Measurements from ENCODE around the gene KIF26B.
A peak's percentile ranks its signal among the peaks of the same experiment; 100 is the strongest.

Gene KIF26B

GRCh38 chr1:245475961-245476516 is 321.3 kb downstream of the KIF26B start:
- no peak for DNase-seq

DNA sequence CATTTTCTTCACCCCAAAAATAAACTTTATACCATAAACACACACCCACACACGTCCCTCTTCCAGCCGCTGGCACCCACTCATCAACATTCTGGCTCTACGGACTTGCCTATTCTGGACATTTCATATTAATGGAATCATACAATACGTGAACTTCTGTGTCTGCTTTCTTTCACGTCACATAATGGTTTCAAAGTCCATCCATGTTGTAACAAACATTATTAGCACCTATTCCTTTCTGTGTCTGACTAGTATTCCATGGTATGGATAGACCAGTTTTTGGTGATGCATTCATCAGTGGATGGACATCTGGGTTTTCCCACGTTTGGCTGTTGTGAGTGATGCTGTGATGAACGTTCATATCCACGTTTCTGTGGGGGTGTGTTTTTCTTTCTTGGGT is 323.2 kb downstream of the KIF26B start:
- DNase-seq: no peak

- DNase-seq: no peak
Measured at GRCh38 chr1:245480393-245481120, 325.8 kb downstream of the KIF26B start.

GRCh38 chr1:245481261-245481660 is 326.5 kb downstream of the KIF26B start:
- peak; percentile 61 for DNase-seq

DNA sequence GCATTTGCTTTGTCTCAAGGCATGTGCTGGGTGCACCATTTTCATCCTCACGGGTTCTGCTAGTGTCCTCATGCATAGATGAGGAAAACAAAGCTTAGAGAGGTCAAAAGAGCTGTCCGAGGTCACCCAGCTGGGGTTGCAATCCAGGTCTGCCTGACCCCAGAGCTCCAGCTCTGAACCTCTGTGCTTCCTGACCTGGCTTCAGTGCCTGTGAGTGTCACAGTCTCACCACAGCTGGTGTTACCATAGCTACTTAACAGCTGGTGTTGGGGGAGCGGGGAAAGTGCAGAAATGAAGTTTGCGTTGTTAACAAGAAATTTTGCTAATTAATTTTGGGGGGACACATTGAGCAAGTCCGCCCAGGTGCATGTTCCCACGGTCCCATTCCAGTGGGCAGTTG is 328.5 kb downstream of the KIF26B start:
- no peak for DNase-seq

DNA sequence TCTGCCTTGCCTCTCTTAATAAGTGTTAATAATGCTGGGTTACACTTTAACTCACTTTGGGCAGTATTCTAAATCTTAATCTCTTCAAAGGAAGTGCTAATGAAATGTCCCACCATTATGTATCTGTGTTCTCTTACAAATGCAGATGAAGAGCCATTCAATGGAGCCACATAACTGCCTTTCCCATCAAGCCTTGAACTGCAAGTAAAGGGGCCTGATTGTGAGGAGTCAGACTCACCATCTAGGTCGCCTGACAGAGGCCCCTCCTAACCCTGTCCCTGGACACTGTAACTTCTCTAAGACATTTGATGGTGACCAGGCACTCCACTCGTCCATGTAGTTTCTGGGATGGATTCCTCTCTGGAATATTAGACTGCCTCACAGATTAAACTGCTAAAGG is 329.4 kb downstream of the KIF26B start:
- no peak for DNase-seq

GRCh38 chr1:245485996-245486395 is 331.2 kb downstream of the KIF26B start:
- no peak for DNase-seq

GRCh38 chr1:245486775-245487470 is 332.1 kb downstream of the KIF26B start:
- no peak for DNase-seq

GRCh38 chr1:245488346-245489129 is 333.8 kb downstream of the KIF26B start:
- DNase-seq: no peak

DNA sequence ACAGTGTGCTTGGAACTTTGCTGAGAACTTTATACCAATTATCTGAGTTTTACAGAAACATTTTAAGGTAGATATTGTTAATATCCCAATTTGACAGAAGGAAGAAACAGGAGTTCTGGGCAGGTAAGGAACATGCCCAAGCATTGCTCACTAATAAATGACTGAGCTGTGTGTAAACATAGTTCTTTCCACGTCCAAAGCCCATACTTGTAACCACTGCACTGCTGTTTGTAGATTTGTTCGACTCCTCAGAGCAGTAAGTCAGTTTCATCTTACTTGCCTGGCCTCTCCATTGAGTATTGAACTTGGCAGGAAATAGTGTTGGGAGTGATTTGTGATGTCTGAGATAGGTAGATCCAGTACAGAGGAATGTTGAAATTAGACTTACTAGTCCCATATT is 335.1 kb downstream of the KIF26B start:
- no peak for DNase-seq

DNA sequence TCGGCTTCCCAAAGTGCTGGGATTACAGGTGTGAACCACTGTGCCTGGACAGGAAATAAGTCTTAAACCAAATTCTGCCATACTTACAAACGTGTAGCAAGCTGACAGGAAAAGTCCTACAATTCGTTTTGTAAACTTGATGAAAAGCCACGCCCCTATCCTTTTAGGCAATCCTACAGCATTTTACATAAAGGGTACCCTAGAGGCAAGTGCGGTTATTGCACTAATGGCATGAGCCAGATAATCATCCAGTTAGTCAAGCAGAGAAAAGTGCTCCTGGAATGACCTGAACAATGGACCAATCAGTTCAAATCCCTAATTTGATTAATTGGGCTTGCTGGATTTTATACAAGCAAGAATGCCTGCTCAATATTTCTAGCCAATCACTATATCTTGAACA is 338.2 kb downstream of the KIF26B start:
- DNase-seq: peak; percentile 43

DNA sequence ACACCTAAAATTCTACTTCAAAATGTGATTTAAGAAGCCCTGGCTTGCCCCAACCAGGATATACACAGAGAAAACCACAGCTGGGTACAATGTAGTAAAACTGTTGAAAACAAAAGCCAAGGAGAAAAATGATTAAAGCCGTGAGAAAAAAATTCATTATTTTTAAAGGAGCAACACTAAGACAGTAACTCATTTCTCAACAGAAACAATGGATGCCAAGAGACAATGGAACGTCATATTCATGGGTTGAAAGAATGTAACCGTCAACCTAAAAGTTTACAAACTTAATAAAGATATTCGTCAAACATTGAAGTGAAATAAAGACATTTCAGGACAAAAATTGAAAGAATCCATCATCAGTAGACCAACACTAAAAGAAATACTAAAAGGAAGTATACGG is 340.9 kb downstream of the KIF26B start:
- DNase-seq: no peak

DNA sequence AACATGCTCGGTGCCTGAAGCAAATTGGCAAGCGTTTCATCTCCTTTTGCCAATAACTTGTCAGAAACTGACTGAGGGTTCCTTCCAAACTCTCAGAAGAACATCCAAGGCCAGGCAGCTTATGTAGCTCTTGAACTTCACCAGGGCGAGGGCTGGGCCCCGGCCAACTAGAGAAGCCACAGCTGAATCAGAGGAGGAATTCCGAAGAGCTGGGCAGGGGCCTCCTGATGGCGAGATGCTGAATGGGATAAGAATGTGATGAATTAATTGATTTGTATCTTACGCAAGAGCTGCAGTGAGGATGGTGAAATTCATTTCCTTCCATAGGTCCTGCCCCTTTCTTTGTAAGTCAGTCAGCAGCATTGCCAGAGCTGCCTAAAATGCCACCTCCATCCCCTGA is 345.8 kb downstream of the KIF26B start:
- no peak for DNase-seq

GRCh38 chr1:245501633-245502032 is 346.8 kb downstream of the KIF26B start:
- DNase-seq: no peak

- no peak for DNase-seq
Measured at GRCh38 chr1:245503548-245503947, 348.8 kb downstream of the KIF26B start.

DNA sequence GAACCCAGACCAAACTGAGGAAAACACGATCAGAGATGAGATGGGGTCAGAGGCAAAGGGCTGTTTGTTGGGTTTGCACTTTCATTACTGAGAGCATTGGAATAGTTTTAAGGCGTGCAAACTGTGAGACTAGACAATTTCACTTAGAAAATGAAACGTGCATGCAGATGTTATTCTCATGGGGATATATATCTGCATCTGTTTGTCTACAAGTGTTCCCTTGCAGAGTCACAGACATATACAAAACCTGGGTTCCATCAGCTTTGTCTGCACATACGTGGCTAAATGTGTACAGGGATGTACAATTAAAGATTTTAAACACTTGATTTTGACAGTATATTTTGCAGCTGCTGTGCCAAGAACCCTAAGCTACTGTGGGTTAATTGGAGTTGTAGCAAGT is 355.4 kb downstream of the KIF26B start:
- no peak for DNase-seq

GRCh38 chr1:245512181-245512888 is 357.6 kb downstream of the KIF26B start:
- DNase-seq: peak; percentile 76

DNA sequence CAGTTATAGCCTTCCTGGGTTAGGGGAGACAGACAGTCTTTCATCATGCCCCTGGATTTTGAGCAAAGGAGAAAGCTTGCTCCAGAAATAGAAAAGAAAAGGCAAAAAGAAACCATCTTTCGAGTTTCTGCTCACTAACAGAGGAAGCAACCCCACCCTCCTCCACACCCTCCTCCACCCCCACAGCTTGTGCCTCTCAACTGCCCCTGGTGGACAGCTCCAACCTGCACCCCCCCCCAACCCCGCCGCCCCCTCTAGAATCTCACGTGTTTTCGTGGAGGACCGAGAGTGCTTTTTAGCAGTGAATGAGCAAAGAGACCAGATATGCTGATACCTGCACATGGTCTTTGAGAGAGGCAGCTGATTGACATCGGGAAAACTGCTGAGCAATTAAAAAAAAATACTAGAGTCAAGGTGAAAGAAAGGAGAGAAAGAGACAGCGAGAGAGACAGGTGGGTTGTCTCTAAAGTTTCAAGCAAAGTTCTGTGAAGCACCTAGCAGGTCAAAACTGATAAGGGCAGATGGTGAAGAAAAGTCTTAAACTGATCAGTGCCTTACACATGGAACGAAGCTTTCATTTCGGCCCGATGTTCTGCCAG is 358.3 kb downstream of the KIF26B start:
- DNase-seq: peak; percentile 74

DNA sequence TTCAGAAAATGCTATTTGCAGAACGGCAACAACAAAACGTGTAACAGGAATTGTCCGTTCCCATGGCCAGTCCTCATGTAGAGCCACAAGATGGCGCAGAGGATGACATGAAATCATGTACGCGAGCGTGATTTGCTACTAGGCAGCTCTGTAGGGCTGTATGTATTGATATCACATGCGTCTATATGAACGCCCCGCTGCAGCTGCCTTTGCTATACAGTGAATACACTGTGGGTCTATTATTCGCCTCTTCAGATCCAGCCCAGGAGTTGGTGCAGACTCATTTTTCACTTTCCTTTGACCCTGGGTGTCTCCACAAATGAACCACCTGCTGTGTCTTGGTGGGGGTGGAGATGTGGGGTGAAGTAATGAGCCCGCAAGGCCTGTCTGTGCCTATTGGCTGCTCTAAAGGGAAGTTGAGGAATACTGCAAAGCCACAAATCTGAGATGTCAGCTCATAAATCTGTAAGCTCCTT is 361.5 kb downstream of the KIF26B start:
- peak; percentile 97 for DNase-seq

DNA sequence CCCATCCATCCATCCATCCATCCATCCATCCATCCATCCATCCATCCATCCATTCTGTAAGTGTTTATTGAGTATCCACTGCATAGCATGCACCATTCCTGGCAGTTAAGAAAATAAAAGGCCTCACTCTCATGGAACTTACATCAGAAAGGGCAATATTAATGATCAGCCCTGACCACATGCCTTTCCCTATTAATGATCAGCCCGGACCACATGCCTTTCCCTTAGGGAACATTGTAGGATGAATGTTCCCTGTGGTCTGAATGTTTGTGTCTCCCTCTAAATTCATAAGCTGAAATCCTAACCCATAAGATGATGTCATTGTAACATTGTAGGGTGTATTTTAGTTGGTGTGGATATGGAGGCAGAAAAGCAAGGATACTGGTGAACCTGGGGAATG is 365.8 kb downstream of the KIF26B start:
- DNase-seq: no peak

- no peak for DNase-seq
Measured at GRCh38 chr1:245526141-245526540, 371.4 kb downstream of the KIF26B start.

- DNase-seq: no peak
Measured at GRCh38 chr1:245528258-245528635, 373.5 kb downstream of the KIF26B start.

Data from NCI-H69 (cell line).